ENCODE measurements around the gene BEND6. TPM values are rescaled to one million over a fixed set of nuclear protein-coding genes. Genes with fewer than 3 reads are reported as not detected.

BEND6 gene
- total RNA-seq, 1 experiment from 2014 or later = 1.4 TPM

GRCh38 chr6:56951049-56951831 lies 3.7 kb upstream of the BEND6 start:
- H3K4me2 ChIP-seq (ENCODE audit: insufficient read depth, insufficient read length, low read length) = no peak overlapping the region

More at GRCh38 chr6:56951049-56951831, 3.7 kb upstream of the BEND6 start:
- Histone ChIP-seq H3K23me2 (ENCODE audit: insufficient read length, low read depth, low read length, poor library complexity, severe bottlenecking) (peaks cover 14% of the 10 kb centered on the region), H4K20me1 (ENCODE audit: control insufficient read depth, insufficient read depth, insufficient read length) (no peaks in the 10 kb centered on the region), H3K23ac (ENCODE audit: insufficient read length, low read depth, low read length) (no peak overlapping the region), H3K27ac (ENCODE audit: insufficient read length, low read depth, low read length) (no peak overlapping the region), H4K5ac (ENCODE audit: insufficient read length, low read depth, low read length) (no peak overlapping the region), H3K79me2 (ENCODE audit: insufficient read depth, low read length) (no peaks in the 10 kb centered on the region), H4K91ac (ENCODE audit: insufficient read length, low read depth, low read length) (no peak overlapping the region), H2BK120ac (ENCODE audit: low read depth, low read length, poor library complexity, severe bottlenecking) (no peak overlapping the region), H3K18ac (ENCODE audit: insufficient read length, low read depth, low read length) (no peak overlapping the region), H3T11ph (ENCODE audit: low read length) (no peak overlapping the region), H2BK20ac (ENCODE audit: low read depth, low read length, poor library complexity, severe bottlenecking) (no peak overlapping the region), H2BK15ac (ENCODE audit: low read depth, low read length) (no peak overlapping the region), H3K9me3 (ENCODE audit: control insufficient read depth, low read depth, low read length) (no peaks in the 10 kb centered on the region), H2BK12ac (ENCODE audit: insufficient read length, low read depth, low read length) (no peak overlapping the region), H4K8ac (replicated peaks; ENCODE audit: insufficient read length, low read depth, low read length) (no peak overlapping the region), H3K9ac (ENCODE audit: extremely low read depth, insufficient read length, low read length) (no peak overlapping the region), H3K4ac (ENCODE audit: low read depth, low read length) (no peak overlapping the region), H3K27me3 (ENCODE audit: insufficient read depth, low read length) (peaks cover 3% of the 10 kb centered on the region; the same call in 1 of the 2 replicates), H3K14ac (ENCODE audit: insufficient read depth, low read length) (no peak overlapping the region), H3K56ac (ENCODE audit: insufficient read length, low read depth, low read length) (no peak overlapping the region), H3K4me1 (ENCODE audit: insufficient read depth, low read length) (0 out of 2 replicates have a peak, but pooled peaks cover 2% of the 10 kb centered on the region), H3K79me1 (ENCODE audit: insufficient read depth, low read depth, low read length, poor library complexity, severe bottlenecking) (no peaks in the 10 kb centered on the region), H2BK5ac (ENCODE audit: insufficient read length, low read length) (no peak overlapping the region), H2AK5ac (ENCODE audit: insufficient read length, low read length) (no peak overlapping the region), H2AFZ (ENCODE audit: low read length) (no peak overlapping the region)
- Mint-ChIP-seq H3K9me3 (no peaks in the 10 kb centered on the region), H3K27ac (no peak overlapping the region), H3K27me3 (ENCODE audit: low read depth) (peaks cover 19% of the 10 kb centered on the region), H3K4me3 (no peak overlapping the region), H3K36me3 (ENCODE audit: insufficient read depth in 1 of 3, low read depth in 3 of 3) (peaks cover 0 to 6% (median 4%) of the 10 kb centered on the region in 3 experiments; a peak in 3 of 7 replicates), H3K4me1 (peaks cover 15 to 21% of the 10 kb centered on the region in 2 experiments)
- TF ChIP-seq CTCF (conservative IDR thresholded peaks at IDR 0.05) = no peak
- WGBS (ENCODE audit: extremely low coverage, insufficient read length, low lambda C conversion rate) = no CpG with 5 or more reads among the region's 3 CpGs
- DNase-seq = no peak
